ENCODE results near the gene NFATC2. TPM values are rescaled to one million over a fixed set of nuclear protein-coding genes. Genes with fewer than 3 reads are reported as not detected.

The NFATC2 gene
- total RNA-seq, 1 donor from 2014 or later = 1.9 TPM

DNA sequence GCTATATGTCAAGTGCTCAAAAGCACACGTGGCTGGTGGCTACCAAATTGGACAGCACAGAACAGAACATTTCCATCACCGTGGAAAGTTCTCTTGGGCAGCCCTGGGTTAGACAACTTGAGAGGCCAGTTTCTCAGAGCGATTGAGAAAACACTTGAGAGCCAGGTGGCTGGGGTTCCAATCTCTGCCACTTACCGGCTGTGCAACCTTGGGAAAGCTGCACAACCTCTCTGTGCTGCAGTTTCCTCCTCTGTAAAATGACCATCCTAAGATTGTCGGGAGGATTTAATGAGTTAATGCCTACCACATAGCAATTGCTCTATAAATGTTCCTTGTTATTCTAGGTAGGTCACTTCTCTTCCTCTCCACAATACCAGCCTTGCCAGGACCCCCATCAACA is 25.1 kb upstream of the NFATC2 start:
- Mint-ChIP-seq H3K4me3 (no peak overlapping the region), H3K9me3 (no peaks in the 10 kb centered on the region), H3K4me1 (peaks cover 14% of the 10 kb centered on the region), H3K27ac (ENCODE audit: unreplicated experiment) (no peak overlapping the region), H3K27me3 (ENCODE audit: low read depth) (peaks cover 37% of the 10 kb centered on the region), H3K36me3 (ENCODE audit: low read depth) (no peaks in the 10 kb centered on the region)
- DNase-seq (ENCODE audit: low read depth, low spot score) = no peak
- TF ChIP-seq, protein P1, sequence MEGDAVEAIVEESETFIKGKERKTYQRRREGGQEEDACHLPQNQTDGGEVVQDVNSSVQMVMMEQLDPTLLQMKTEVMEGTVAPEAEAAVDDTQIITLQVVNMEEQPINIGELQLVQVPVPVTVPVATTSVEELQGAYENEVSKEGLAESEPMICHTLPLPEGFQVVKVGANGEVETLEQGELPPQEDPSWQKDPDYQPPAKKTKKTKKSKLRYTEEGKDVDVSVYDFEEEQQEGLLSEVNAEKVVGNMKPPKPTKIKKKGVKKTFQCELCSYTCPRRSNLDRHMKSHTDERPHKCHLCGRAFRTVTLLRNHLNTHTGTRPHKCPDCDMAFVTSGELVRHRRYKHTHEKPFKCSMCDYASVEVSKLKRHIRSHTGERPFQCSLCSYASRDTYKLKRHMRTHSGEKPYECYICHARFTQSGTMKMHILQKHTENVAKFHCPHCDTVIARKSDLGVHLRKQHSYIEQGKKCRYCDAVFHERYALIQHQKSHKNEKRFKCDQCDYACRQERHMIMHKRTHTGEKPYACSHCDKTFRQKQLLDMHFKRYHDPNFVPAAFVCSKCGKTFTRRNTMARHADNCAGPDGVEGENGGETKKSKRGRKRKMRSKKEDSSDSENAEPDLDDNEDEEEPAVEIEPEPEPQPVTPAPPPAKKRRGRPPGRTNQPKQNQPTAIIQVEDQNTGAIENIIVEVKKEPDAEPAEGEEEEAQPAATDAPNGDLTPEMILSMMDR (conservative IDR thresholded peaks at IDR 0.05) = no peak

GRCh38 chr20:51566594-51566993 is 24.1 kb upstream of the NFATC2 start:
- Mint-ChIP-seq H3K9me3 (no peaks in the 10 kb centered on the region), H3K27me3 (ENCODE audit: low read depth) (peaks cover 41% of the 10 kb centered on the region), H3K4me3 (no peak overlapping the region), H3K36me3 (ENCODE audit: low read depth) (no peaks in the 10 kb centered on the region), H3K27ac (ENCODE audit: unreplicated experiment) (no peak overlapping the region), H3K4me1 (peaks cover 18% of the 10 kb centered on the region)
- DNase-seq (ENCODE audit: low read depth, low spot score) = no peak
- TF ChIP-seq, protein P1 (conservative IDR thresholded peaks at IDR 0.05) = no peak

DNA sequence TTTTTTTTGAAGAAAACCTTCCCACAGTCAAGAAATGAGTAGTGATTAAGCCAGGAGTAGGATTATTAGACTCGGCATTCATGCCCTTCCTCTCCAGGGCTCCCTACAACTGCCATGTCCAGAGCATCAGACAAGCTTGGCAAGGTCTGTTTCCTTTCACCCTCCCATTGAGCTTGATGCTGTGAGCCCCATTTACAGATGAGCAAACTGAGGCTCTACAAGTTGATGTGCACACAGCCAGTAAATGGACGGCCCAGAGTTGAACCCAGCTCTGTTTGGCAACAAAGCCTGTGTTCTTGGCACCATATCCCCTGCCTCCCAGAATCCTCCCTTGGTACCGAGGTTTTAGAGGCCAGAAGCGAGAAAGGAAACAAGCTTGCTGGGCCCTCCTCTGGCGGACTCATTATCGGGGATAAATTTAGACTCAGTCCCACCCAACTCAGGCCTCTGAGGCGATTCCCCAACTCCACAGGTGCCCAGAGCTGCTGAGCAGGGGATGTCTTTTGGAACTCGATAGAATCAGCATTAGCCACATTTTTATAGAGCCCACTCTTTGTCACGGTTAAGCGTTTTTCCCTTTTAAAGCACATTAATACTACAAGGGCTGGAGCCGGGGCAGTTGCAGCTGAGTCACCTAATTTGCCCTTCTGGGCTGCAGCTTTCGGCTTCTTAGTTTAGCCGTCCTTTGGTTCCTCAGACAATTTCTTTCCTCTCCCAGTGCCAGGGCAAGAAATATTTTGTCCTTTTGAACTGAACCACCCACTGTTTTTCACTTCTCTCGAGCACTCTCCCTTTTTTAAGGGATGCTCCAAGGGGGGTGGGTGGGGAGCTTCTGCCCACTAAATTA is 23.0 kb upstream of the NFATC2 start:
- Mint-ChIP-seq H3K27me3 (ENCODE audit: low read depth) (peaks cover 51% of the 10 kb centered on the region), H3K4me1 (peaks cover 29% of the 10 kb centered on the region), H3K36me3 (ENCODE audit: low read depth) (no peaks in the 10 kb centered on the region), H3K4me3 (no peak overlapping the region), H3K27ac (ENCODE audit: unreplicated experiment) (no peak overlapping the region), H3K9me3 (no peaks in the 10 kb centered on the region)
- no peak for DNase-seq (ENCODE audit: low read depth, low spot score)
- TF ChIP-seq, protein P1 (conservative IDR thresholded peaks at IDR 0.05) = no peak

GRCh38 chr20:51563486-51564332 is 21.2 kb upstream of the NFATC2 start:
- H3K36me3 Mint-ChIP-seq (ENCODE audit: low read depth) = no peaks in the 10 kb centered on the region
- no peaks in the 10 kb centered on the region for H3K9me3 Mint-ChIP-seq
- no peak for DNase-seq (ENCODE audit: low read depth, low spot score)
- peak overlapping the region; percentile 89 for H3K4me3 Mint-ChIP-seq
- H3K27ac Mint-ChIP-seq (ENCODE audit: unreplicated experiment) = peak overlapping the region; percentile 54
- peaks cover 30% of the 10 kb centered on the region for H3K4me1 Mint-ChIP-seq
- H3K27me3 Mint-ChIP-seq (ENCODE audit: low read depth) = peaks cover 63% of the 10 kb centered on the region
- TF ChIP-seq, protein P1 (conservative IDR thresholded peaks at IDR 0.05) = no peak

DNA sequence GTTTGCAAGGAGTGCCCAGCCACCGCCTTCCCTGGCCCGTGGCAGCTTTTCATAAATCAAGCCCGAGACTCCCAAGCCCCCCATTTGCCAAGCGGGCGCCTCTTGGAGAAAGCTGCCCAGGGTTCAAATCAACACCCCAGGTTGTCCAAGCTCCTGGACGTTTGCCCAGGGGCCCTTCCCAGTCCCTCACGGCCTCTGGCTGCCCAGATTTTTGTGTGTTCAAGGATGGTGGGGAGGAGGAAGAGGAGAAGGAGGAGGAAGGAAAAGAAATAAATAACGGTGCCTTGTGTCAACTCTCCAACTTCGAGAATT is 20.6 kb upstream of the NFATC2 start:
- Mint-ChIP-seq H3K4me3 (peak overlapping the region; percentile 89), H3K27me3 (ENCODE audit: low read depth) (peaks cover 58% of the 10 kb centered on the region), H3K4me1 (peaks cover 30% of the 10 kb centered on the region), H3K9me3 (no peaks in the 10 kb centered on the region), H3K36me3 (ENCODE audit: low read depth) (no peaks in the 10 kb centered on the region), H3K27ac (ENCODE audit: unreplicated experiment) (no peak overlapping the region)
- TF ChIP-seq, protein P1 (conservative IDR thresholded peaks at IDR 0.05) = no peak
- no peak for DNase-seq (ENCODE audit: low read depth, low spot score)
